Panc1 (cell line): ENCODE measurements around the gene EPN2.

Source experiments
- CTCF ChIP-seq: fragments of 450-650 bp; IDR thresholded peaks from 2 replicates; pipeline ENCODE4 v1.5.1; 2017; ENCODE audit warnings: mild to moderate bottlenecking
- POLR2AphosphoS5 ChIP-seq: IDR thresholded peaks from 2 replicates; pipeline ENCODE4 v1.6.1; 2012; ENCODE audit warnings: mild to moderate bottlenecking, low read depth, low read length, moderate library complexity

- TF ChIP-seq CTCF (no peak), POLR2AphosphoS5 (no peak)
Observed at GRCh38 chr17:19331134-19331533, 94.0 kb downstream of the EPN2 start.
